Measurements from ENCODE around the gene TSSK1B. TPM values are rescaled to one million over a fixed set of nuclear protein-coding genes. Genes with fewer than 3 reads are reported as not detected.

Gene TSSK1B
- total and polyA plus RNA-seq, 2 of the 4 experiments (the other 2 are of a cell fraction), result 0.03 to 0.18 TPM

DNA sequence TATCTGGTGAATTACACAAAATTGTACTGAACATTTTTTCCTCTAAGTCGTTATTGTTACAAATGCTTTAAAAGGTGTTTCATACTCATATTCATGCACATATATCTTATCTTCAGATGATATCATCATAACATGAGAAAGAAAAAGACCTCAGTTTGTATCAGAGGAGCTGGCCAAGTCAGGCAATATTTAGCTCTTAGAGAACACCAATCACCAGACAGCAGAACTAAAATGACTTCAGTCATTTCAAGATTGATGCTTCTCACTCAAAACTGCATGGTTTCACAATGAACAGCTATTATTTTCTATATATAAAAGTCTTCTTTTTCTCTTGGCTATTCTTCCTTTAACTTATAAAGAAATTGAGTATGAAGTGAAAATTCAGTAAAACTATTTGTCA lies 44.6 kb downstream of the TSSK1B start:
- ChIA-PET POLR2A (ENCODE audit: unreplicated experiment) (no interaction called here), CTCF (interaction anchor here (1.0 kb wide), 1 partner anchor 11 kb away, joined by 3 read pairs; no protein-coding TSS in a partner anchor)
- Histone ChIP-seq H3K79me1 (ENCODE audit: low read depth in 1 of 2, low read length in 2 of 2) (no peaks in the 10 kb centered on the region), H3K4me1 (ENCODE audit: control insufficient read depth, insufficient read depth, low read length) (no peaks in the 10 kb centered on the region), H2AFZ (replicated peaks; ENCODE audit: low read length, poor library complexity) (no peak overlapping the region), H2BK5ac (ENCODE audit: low read depth, low read length, poor library complexity, severe bottlenecking) (no peak overlapping the region), H3K27me3 (ENCODE audit: control insufficient read depth, insufficient read depth, low read length) (no peaks in the 10 kb centered on the region), H2BK20ac (ENCODE audit: low read depth, low read length) (no peak overlapping the region), H2AK9ac (replicated peaks; ENCODE audit: low read depth, low read length, poor library complexity) (no peak overlapping the region), H2BK120ac (ENCODE audit: low read depth, low read length) (no peak overlapping the region), H4K20me1 (ENCODE audit: insufficient read depth, low read length) (no peaks in the 10 kb centered on the region), H3K9ac (ENCODE audit: low read depth, low read length) (no peak overlapping the region), H2AK5ac (ENCODE audit: low read depth, low read length) (no peak overlapping the region), H3K9me1 (ENCODE audit: insufficient read depth, low read length) (no peaks in the 10 kb centered on the region), H4K5ac (ENCODE audit: low read depth, low read length) (no peak overlapping the region), H3K4me3 (ENCODE audit: insufficient read depth, low read depth, low read length) (no peak overlapping the region), H3K18ac (ENCODE audit: low read depth, low read length) (no peak overlapping the region), H3K27ac (ENCODE audit: insufficient read depth, low read length) (no peak overlapping the region), H2BK15ac (ENCODE audit: low read depth, low read length) (no peak overlapping the region), H3K4ac (ENCODE audit: low read depth, low read length) (no peak overlapping the region), H4K91ac (ENCODE audit: insufficient read depth, low read depth, low read length) (no peak overlapping the region), H3K56ac (ENCODE audit: extremely low read depth, insufficient read depth, low read length) (no peak overlapping the region), H3K36me3 (ENCODE audit: control insufficient read depth, insufficient read depth, low read length) (no peaks in the 10 kb centered on the region), H3K4me2 (ENCODE audit: low read depth, low read length) (no peak overlapping the region), H4K8ac (ENCODE audit: low read depth in 2 of 2, low read length in 2 of 2) (no peak overlapping the region), H3K23ac (ENCODE audit: low read depth, low read length) (no peak overlapping the region), H3K14ac (replicated peaks; ENCODE audit: low read depth, low read length) (no peak overlapping the region), H3K9me3 (ENCODE audit: control insufficient read depth, insufficient read depth, low read length) (no peaks in the 10 kb centered on the region)
- BruUV-seq (replicated peaks), result no TSS peak
- ATAC-seq (ENCODE audit: low read depth) (peak; percentile 44), DNase-seq (peak; percentile 37)
- TF ChIP-seq FOS (IDR thresholded peaks at IDR 0.05; ENCODE audit: low read depth, low read length), result no peak
- dilution Hi-C loops (cut with HindIII; ENCODE audit: low sequenced_read_pairs, unreplicated experiment) (no loop called here), intact Hi-C loops (cut with micrococcal nuclease) (no loop called here), in situ Hi-C loops (cut with MboI; ENCODE audit: low sequenced_read_pairs) (no loop called here)
- no CpG with 5 or more reads among the region's 1 CpG for WGBS, 2 experiments (ENCODE audit: extremely low coverage in 2 of 2, insufficient read length in 1 of 2)
